CD4-positive, alpha-beta memory T cell (primary cell): ENCODE data around the gene SCUBE2. TPM values are rescaled to one million over a fixed set of nuclear protein-coding genes. Genes with fewer than 3 reads are reported as not detected.

Source experiments
- CTCF ChIA-PET: fragments of 350-600 bp; sonication (Branson Sonifier 250); formaldehyde crosslinking; loops from one replicate; lab custom pipeline; 2021; ENCODE audit warnings: inconsistent platforms; ENCODE audit not compliant: partially characterized antibody; lab: Charles Lee
- POLR2A ChIA-PET: fragments of 350-600 bp; sonication (Branson Sonifier 250); formaldehyde crosslinking; loops from one replicate; lab custom pipeline; 2021; ENCODE audit not compliant: partially characterized antibody; lab: Charles Lee
- DNase-seq, 5 donors: peaks; one replicate each; pipeline versions ENCODE4 v3.0.0 to v3.0.0-alpha.2; 2020 to 2022; ENCODE audit warnings: mixed read lengths in 1 of 5
- H3K27ac ChIP-seq: one replicate; pipeline ENCODE4 v1.7.0; 2013; ENCODE audit warnings: low read depth, low read length
- H3K27me3 ChIP-seq: 2 replicates; pipeline ENCODE4 v1.7.0; 2013; ENCODE audit warnings: mild to moderate bottlenecking, low read length, moderate library complexity; ENCODE audit not compliant: insufficient read depth
- H3K36me3 ChIP-seq: 2 replicates; pipeline ENCODE4 v1.7.0; 2013; ENCODE audit warnings: mild to moderate bottlenecking, low read length, moderate library complexity; ENCODE audit not compliant: insufficient read depth
- H3K4me1 ChIP-seq: 2 replicates; pipeline ENCODE4 v1.7.0; 2013; ENCODE audit warnings: mild to moderate bottlenecking, low read length, moderate library complexity; ENCODE audit not compliant: insufficient read depth
- H3K4me3 ChIP-seq, 2 donors: one replicate each; pipeline ENCODE4 v1.7.0; 2013; ENCODE audit warnings: low read length in 2 of 2, mild to moderate bottlenecking in 1 of 2
- H3K9me3 ChIP-seq, 2 donors: one replicate each; pipeline ENCODE4 v1.7.0; 2013; ENCODE audit warnings: low read length in 2 of 2, control low read depth in 1 of 2; ENCODE audit not compliant: control insufficient read depth in 1 of 2
- H3K27ac Mint-ChIP-seq, 7 donors: one replicate each; pipeline ENCODE4 v1.8.0; 2020 to 2021; ENCODE audit warnings: mixed read lengths in 7 of 7, mild to moderate bottlenecking in 6 of 7, inconsistent platforms in 3 of 7, moderate library complexity in 3 of 7
- H3K27me3 Mint-ChIP-seq, 2 donors: one replicate each; pipeline ENCODE4 v1.8.0; 2020 to 2021; ENCODE audit warnings: mixed read lengths in 2 of 2
- H3K36me3 Mint-ChIP-seq, 2 donors: one replicate each; pipeline ENCODE4 v1.8.0; 2020 to 2021; ENCODE audit warnings: mixed read lengths in 2 of 2, inconsistent platforms in 1 of 2, mild to moderate bottlenecking in 1 of 2
- H3K4me1 Mint-ChIP-seq, 4 donors: one replicate each; pipeline ENCODE4 v1.8.0; 2020 to 2021; ENCODE audit warnings: mixed read lengths in 4 of 4, mild to moderate bottlenecking in 1 of 4
- H3K4me3 Mint-ChIP-seq, 8 donors: one replicate each; pipeline ENCODE4 v1.8.0; 2020 to 2021; ENCODE audit warnings: mixed read lengths in 8 of 8, mild to moderate bottlenecking in 7 of 8, moderate library complexity in 6 of 8, inconsistent platforms in 3 of 8
- H3K9me3 Mint-ChIP-seq, 8 donors: one replicate each; pipeline ENCODE4 v1.8.0; 2020 to 2021; ENCODE audit warnings: mixed read lengths in 8 of 8, mild to moderate bottlenecking in 5 of 8, inconsistent platforms in 3 of 8, moderate library complexity in 1 of 8
- intact Hi-C: fragments of 100-400 bp; cut with micrococcal nuclease; formaldehyde crosslinking; loops from one replicate; pipeline ENCODE4 v1.15.1; 2023
- polyA plus RNA-seq, 2 donors: library from polyadenylated mRNA; unstranded; fragments of 300-500 nt; fragmentation: Illumina TruSeq; gene quantifications; one replicate each; pipeline ENCODE4 v1.2.3, GENCODE V29; 2021
- total RNA-seq, 2 experiments: library from RNA; stranded (reverse); gene quantifications; one replicate each; pipeline ENCODE4 v1.2.3, GENCODE V29; 2021

Gene SCUBE2
- total and polyA plus RNA-seq, 4 experiments from 2014 or later = 0.64 TPM; not detected in 3

GRCh38 chr11:9070749-9071491 lies 20.5 kb downstream of the SCUBE2 start:
- Mint-ChIP-seq H3K27me3 (peaks cover 11 to 21% of the 10 kb centered on the region in 2 donors), H3K9me3 (no peaks in the 10 kb centered on the region), H3K4me3 (no peak overlapping the region), H3K36me3 (no peaks in the 10 kb centered on the region), H3K27ac (no peak overlapping the region), H3K4me1 (no peaks in the 10 kb centered on the region)
- no peak overlapping the region for H3K27ac ChIP-seq
- no peaks in the 10 kb centered on the region for H3K27me3 ChIP-seq
- intact Hi-C loops = no loop called here
- no peak overlapping the region for H3K4me3 ChIP-seq
- H3K36me3 ChIP-seq = no peaks in the 10 kb centered on the region
- CTCF ChIA-PET = interaction anchor here (1.6 kb wide), 1 partner anchor 55 kb away, joined by 3 read pairs; no protein-coding TSS in a partner anchor
- H3K4me1 ChIP-seq = no peaks in the 10 kb centered on the region
- H3K9me3 ChIP-seq = no peaks in the 10 kb centered on the region
- DNase-seq = no peak
- POLR2A ChIA-PET = no interaction called here

GRCh38 chr11:9069862-9070470 lies 21.4 kb downstream of the SCUBE2 start:
- no peak for DNase-seq
- Mint-ChIP-seq H3K4me1 (no peaks in the 10 kb centered on the region), H3K27me3 (peaks cover 8 to 14% of the 10 kb centered on the region in 2 donors), H3K36me3 (no peaks in the 10 kb centered on the region), H3K27ac (no peak overlapping the region), H3K9me3 (no peaks in the 10 kb centered on the region), H3K4me3 (no peak overlapping the region)
- H3K4me3 ChIP-seq = no peak overlapping the region
- ChIA-PET CTCF (no interaction called here), POLR2A (no interaction called here)
- H3K9me3 ChIP-seq = no peaks in the 10 kb centered on the region
- no peaks in the 10 kb centered on the region for H3K4me1 ChIP-seq
- H3K27me3 ChIP-seq = no peaks in the 10 kb centered on the region
- H3K27ac ChIP-seq = no peak overlapping the region
- H3K36me3 ChIP-seq = no peaks in the 10 kb centered on the region
- intact Hi-C loops = no loop called here

GRCh38 chr11:9069256-9069655 lies 22.1 kb downstream of the SCUBE2 start:
- intact Hi-C loops = no loop called here
- no peak overlapping the region for H3K4me3 ChIP-seq
- ChIA-PET CTCF (no interaction called here), POLR2A (no interaction called here)
- no peaks in the 10 kb centered on the region for H3K27me3 ChIP-seq
- H3K27ac ChIP-seq = no peak overlapping the region
- Mint-ChIP-seq H3K9me3 (no peaks in the 10 kb centered on the region), H3K4me3 (no peak overlapping the region), H3K4me1 (no peaks in the 10 kb centered on the region), H3K36me3 (no peaks in the 10 kb centered on the region), H3K27me3 (peaks cover 8 to 10% of the 10 kb centered on the region in 2 donors), H3K27ac (no peak overlapping the region)
- DNase-seq = no peak
- H3K4me1 ChIP-seq = no peaks in the 10 kb centered on the region
- H3K9me3 ChIP-seq = no peaks in the 10 kb centered on the region
- H3K36me3 ChIP-seq = no peaks in the 10 kb centered on the region

GRCh38 chr11:9066433-9066925 lies 24.9 kb downstream of the SCUBE2 start:
- no peak for DNase-seq
- POLR2A ChIA-PET = no interaction called here
- H3K27me3 Mint-ChIP-seq = peaks cover 1 to 6% of the 10 kb centered on the region in 2 donors

GRCh38 chr11:9065607-9066432 lies 25.6 kb downstream of the SCUBE2 start:
- Histone ChIP-seq H3K27ac (no peak overlapping the region), H3K36me3 (no peaks in the 10 kb centered on the region), H3K4me1 (no peaks in the 10 kb centered on the region), H3K4me3 (no peak overlapping the region), H3K9me3 (no peaks in the 10 kb centered on the region), H3K27me3 (no peaks in the 10 kb centered on the region)
- Mint-ChIP-seq H3K27ac (no peak overlapping the region), H3K4me1 (peaks cover 0 to 2% (median under 1%) of the 10 kb centered on the region in 4 donors), H3K9me3 (no peaks in the 10 kb centered on the region), H3K4me3 (no peak overlapping the region), H3K27me3 (peaks cover under 1 to 4% of the 10 kb centered on the region in 2 donors), H3K36me3 (no peaks in the 10 kb centered on the region)
- DNase-seq = no peak
- intact Hi-C loops = no loop called here
- ChIA-PET CTCF (interaction anchor here (2.8 kb wide), 1 partner anchor 50 kb away, joined by 11 read pairs; no protein-coding TSS in a partner anchor), POLR2A (no interaction called here)

More at GRCh38 chr11:9066433-9066925, 24.9 kb downstream of the SCUBE2 start:
- CTCF ChIA-PET = no interaction called here
- Mint-ChIP-seq H3K36me3 (no peaks in the 10 kb centered on the region), H3K27ac (no peak overlapping the region), H3K4me3 (no peak overlapping the region), H3K9me3 (no peaks in the 10 kb centered on the region), H3K4me1 (no peaks in the 10 kb centered on the region)
- Histone ChIP-seq H3K9me3 (no peaks in the 10 kb centered on the region), H3K4me1 (no peaks in the 10 kb centered on the region), H3K36me3 (no peaks in the 10 kb centered on the region), H3K27ac (no peak overlapping the region), H3K27me3 (no peaks in the 10 kb centered on the region), H3K4me3 (no peak overlapping the region)
- intact Hi-C loops = no loop called here

- Histone ChIP-seq H3K27ac (no peak overlapping the region), H3K27me3 (no peaks in the 10 kb centered on the region), H3K36me3 (no peaks in the 10 kb centered on the region), H3K9me3 (no peaks in the 10 kb centered on the region), H3K4me3 (no peak overlapping the region), H3K4me1 (no peaks in the 10 kb centered on the region)
- Mint-ChIP-seq H3K27me3 (peaks cover 0 to 3% of the 10 kb centered on the region in 2 donors), H3K4me3 (no peak overlapping the region), H3K9me3 (no peaks in the 10 kb centered on the region), H3K27ac (no peak overlapping the region), H3K4me1 (peaks cover 0 to 6% (median 4%) of the 10 kb centered on the region in 4 donors), H3K36me3 (no peaks in the 10 kb centered on the region)
- intact Hi-C loops = no loop called here
- CTCF ChIA-PET = interaction anchor here (0.7 to 1.4 kb wide), 4 partner anchors 9 to 76 kb away, joined by 3 to 5 read pairs (median 4); no protein-coding TSS in a partner anchor
- POLR2A ChIA-PET = no interaction called here
- DNase-seq = no peak
These were observed 29.6 kb downstream of the SCUBE2 start for GRCh38 chr11:9061807-9062206.
